ENCODE results near the gene OBP2B. TPM values are rescaled to one million over a fixed set of nuclear protein-coding genes. Genes with fewer than 3 reads are reported as not detected.
"Not testable (repeated sequence)": the region's sequence is repeated elsewhere in the genome, so short reads cannot be mapped to it uniquely, and the experiment has no call there.

The OBP2B gene
- total RNA-seq, 4 donors from 2014 or later = not detected

DNA sequence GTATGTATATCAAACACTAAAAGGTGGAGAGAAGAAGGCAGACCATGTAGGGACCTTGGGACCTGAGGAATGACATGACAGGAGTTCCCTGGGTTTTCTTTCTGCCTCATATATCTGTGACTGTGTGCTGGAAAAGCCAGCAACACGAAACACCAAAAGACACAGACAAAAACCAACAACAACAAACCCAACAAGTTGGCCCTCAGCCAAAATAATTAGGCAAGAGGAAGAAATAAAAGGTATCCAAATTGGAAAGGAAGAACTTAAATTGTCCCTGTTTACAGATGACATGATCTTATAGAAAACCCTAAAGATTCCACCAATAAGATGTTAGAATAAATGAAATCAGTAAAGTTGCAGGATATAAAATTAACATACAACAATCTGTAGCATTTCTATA is 44.2 kb upstream of the OBP2B start:
- DNase-seq (ENCODE audit: low spot score) = no peak
- ATAC-seq (ENCODE audit: low FRiP score) = no peak
- TF ChIP-seq, protein P1, sequence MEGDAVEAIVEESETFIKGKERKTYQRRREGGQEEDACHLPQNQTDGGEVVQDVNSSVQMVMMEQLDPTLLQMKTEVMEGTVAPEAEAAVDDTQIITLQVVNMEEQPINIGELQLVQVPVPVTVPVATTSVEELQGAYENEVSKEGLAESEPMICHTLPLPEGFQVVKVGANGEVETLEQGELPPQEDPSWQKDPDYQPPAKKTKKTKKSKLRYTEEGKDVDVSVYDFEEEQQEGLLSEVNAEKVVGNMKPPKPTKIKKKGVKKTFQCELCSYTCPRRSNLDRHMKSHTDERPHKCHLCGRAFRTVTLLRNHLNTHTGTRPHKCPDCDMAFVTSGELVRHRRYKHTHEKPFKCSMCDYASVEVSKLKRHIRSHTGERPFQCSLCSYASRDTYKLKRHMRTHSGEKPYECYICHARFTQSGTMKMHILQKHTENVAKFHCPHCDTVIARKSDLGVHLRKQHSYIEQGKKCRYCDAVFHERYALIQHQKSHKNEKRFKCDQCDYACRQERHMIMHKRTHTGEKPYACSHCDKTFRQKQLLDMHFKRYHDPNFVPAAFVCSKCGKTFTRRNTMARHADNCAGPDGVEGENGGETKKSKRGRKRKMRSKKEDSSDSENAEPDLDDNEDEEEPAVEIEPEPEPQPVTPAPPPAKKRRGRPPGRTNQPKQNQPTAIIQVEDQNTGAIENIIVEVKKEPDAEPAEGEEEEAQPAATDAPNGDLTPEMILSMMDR (IDR thresholded peaks at IDR 0.05) = no peak

DNA sequence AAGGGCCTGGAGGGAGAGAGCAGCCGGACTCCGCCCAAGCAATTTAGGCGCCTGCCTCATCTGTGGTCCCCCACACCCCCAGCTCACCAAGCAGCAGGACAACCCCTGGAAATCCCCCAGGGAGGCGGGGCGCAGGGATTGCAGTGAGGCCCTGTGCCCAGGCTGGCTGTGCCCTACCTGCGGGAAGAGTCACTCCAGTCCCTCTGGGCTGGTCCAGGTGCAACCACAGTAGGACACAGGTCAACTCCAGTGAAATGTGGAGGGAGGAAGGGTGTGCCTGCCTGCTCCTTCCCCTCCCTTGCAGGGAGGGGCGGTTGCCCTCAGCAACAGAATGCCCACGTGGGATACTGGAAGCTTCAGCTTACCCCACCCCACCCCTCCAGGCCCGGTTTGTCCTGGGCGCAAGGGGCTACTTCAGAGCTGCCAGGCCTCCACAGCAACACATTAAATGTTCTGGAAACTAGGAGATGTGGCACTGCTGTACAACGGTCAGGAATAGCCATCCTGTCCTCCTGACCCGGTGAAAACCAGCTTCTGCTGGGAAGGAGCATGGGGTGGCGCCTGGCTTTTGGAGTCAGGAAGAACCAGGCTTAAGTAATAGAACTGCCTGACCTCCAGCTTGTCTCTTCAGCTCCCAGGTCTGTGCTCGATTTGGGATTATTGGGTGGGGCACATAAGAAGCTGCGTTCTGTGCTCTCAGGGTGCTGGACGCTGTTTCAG is 43.4 kb upstream of the OBP2B start:
- peak; percentile 61 for ATAC-seq (ENCODE audit: low FRiP score)
- no peak for DNase-seq (ENCODE audit: low spot score)
- TF ChIP-seq, protein P1 (IDR thresholded peaks at IDR 0.05) = no peak

DNA sequence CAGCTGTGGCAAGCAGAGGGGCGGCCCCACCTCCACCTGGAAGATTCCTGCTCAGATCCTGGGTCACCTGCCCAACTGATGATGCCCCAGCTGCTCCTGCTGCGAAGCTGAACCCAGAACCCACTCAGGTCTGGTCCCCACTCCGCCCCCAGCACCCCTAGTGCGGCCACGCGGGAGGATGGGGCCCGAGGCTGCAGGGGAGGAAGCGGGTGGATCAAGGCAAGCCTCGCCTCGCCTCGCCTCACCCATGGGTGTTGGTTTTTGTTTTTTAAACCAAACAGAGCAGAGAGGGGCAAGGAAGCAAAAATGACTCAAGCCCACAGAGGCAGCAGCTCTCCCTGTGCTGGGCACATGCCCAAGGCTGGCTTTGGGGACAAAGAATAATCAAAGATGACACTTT is 42.7 kb upstream of the OBP2B start:
- DNase-seq (ENCODE audit: low spot score) (no peak), ATAC-seq (ENCODE audit: low FRiP score) (no peak)
- TF ChIP-seq, protein P1 (IDR thresholded peaks at IDR 0.05) = no peak

DNA sequence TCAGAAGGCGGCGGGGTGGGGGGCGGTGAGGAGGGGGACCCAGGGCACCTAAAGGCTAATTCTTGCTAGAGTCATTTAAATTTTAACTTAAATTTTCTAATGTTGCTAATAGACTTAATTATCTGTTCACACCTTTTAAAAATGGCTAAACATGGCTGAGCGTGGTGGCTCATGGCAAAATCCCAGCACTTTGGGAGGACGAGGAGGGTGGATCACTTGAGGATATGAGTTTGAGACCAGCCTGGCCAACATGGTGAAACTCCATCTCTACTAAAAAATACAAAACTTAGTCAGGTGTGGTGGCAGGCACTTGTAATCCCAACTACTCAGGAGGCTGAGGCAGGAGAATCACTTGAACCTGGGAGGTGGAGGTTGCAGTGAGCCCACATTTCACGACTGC is 42.2 kb upstream of the OBP2B start:
- not testable (repeated sequence) for DNase-seq (ENCODE audit: low spot score); ATAC-seq (ENCODE audit: low FRiP score)

DNA sequence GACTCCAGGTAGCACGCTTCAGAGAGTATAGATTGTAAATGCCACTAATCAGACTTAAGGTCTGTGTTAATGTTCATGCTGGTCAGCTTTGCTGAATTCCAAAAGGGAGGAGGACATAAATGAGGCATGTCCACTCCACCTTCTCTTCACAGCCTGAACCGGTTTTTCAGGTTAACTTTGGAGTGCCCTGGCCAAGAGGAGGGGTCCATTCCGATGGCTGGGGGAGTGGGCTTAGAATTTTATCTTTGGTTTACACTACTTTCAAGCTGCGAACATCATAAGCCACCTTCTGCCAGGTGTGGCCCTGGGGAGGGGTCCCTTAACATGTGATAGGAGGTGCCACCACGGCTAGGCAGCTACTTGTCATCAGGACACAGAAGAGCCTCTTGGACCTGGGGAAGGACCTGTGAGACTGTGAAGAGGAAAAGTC is 41.7 kb upstream of the OBP2B start:
- ATAC-seq (ENCODE audit: low FRiP score) = no peak
- TF ChIP-seq, protein P1 (IDR thresholded peaks at IDR 0.05) = no peak

DNA sequence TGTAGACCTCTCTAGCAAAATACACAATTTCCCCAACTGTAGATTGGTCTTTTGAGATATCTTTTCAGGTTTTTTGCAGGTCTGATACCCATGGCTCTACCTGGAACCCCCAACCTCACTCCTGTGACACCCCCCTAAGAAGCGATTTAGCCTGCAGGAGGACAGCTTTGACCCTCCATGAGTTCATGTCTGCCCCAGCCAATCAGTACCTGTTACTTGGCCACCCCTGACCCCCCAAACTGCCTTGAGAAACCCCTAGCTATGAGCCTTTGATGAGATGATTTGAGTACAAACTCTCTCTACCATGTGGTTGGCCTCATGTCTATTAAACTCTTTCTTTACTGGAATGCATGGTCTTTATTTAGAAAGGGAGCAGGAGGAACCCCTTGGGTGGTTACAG is 40.3 kb upstream of the OBP2B start:
- no peak for ATAC-seq (ENCODE audit: low FRiP score)
- DNase-seq (ENCODE audit: low spot score) = no peak
- TF ChIP-seq, protein P1 (IDR thresholded peaks at IDR 0.05) = no peak

More for the DNA sequence above, 41.7 kb upstream of the OBP2B start:
- no peak for DNase-seq (ENCODE audit: low spot score)

DNA sequence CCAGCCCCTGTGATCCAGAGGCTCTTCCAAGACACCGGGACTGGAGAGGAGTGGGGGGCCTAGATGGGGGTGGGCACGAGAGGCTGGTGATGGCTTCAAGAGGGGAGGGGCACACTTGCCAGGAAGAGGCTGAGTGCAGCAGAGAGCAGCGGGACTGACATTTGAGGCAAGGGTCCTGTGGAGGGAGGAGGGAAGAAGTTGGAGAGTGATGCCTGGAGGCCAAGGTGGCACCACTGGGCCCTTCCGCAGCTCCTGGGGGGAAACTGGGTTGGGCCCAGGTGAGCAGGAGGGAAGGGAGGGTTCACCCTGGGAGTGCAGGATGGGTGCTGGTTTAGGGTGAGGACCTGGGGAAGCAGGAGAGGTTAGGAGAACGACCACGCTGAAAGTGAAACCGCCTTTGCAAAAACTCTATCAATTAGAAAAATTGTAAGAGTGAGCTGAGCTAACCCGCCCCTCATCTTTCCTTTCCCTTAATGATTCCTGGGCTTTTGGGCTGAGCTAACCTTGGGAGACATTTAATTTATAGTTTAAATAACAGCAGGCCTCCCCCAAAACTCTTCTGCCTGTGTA is 39.8 kb upstream of the OBP2B start:
- TF ChIP-seq, protein P1 (IDR thresholded peaks at IDR 0.05) = no peak
- DNase-seq (ENCODE audit: low spot score) = no peak
- no peak for ATAC-seq (ENCODE audit: low FRiP score)
